Upper lobe of left lung (tissue), 4 donors: ENCODE measurements around the gene CDKN2A.

Source experiments
- CTCF ChIP-seq, 6 experiments: fragments of 450-650 bp in 4 of 6; fragments of 200-600 bp in 2 of 6; sonication (generic) in 2 of 6; IDR thresholded peaks; one replicate each; pipeline ENCODE4 v1.5.1; 2016 to 2019; ENCODE audit warnings: antibody characterized with exemption in 6 of 6
- EP300 ChIP-seq, 4 donors: sonication (generic); formaldehyde crosslinking; IDR thresholded peaks; one replicate each; pipeline ENCODE4 v1.5.1; 2017; ENCODE audit warnings: antibody characterized with exemption in 4 of 4, control low read depth in 2 of 4

DNA sequence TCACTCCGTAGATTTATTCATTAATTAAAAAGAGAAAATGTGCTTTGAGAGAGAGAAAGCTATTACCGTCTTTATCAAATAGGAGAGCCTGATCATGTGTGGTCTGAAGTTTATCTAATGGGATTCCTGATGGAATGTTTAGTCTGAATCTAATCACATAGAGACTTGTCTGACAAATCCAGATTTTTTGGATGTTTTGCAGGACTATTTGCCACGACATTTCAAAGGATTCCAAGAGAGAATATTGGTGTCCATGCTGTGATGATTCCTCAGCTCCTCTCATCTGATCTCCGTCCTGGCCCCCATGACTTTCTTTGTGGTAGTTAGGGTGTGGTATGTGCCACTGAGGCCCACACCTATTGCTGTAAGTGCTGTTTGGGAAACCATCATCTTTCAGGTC lies 35.0 kb upstream of the CDKN2A start:
- TF ChIP-seq EP300 (IDR thresholded peaks at IDR 0.05): no peak
- TF ChIP-seq CTCF (IDR thresholded peaks at IDR 0.05): no peak
